ENCODE data around the gene UCK1. TPM values are rescaled to one million over a fixed set of nuclear protein-coding genes. Genes with fewer than 3 reads are reported as not detected.
A peak's percentile ranks its signal among the peaks of the same experiment; 100 is the strongest.

UCK1 gene
- total and polyA plus RNA-seq, 2 of the 13 experiments (the other 11 are each of a cell fraction or from before 2014, with no cell fraction given) = 11.0 to 24.1 TPM

DNA sequence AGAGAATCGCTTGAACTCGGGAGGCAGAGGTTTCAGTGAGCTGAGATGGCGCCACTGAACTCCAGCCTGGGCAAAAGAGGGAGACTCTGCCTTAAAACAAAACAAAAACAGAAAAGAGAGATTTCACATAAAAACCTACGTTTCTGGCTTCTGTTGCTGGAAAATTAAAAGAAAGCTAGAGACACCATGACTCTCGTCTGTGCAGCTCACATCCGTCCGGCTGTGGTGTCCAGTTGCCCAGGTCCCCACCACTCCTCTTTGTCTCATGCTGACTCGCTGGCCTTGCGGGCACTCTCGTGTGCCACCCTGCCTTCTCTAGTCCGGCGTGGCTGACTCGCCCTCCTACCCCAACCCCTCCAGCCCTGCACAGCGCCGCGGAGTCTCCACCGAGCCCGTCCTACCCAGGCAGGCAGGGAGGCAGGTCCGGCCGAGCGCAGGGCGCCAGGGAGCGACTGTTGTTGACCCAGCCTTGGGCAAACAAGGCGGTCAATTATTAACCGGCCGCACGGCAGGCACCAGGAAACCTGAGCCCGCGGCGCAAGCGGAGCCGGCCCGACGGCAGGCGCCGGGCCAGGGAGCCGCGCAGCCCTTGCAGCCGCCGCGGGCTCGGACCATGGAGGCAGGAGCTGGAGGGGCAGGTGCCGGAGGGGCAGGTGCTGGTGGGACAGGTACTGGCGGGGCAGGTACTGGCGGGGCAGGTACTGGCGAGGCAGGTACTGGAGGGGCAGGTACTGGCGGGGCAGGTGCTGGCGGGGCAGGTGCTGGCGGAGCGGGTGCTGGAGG, 14.1 kb upstream of the UCK1 start, which contains the start of gene PRRT1B (continued):
- TF ChIP-seq, protein P1, sequence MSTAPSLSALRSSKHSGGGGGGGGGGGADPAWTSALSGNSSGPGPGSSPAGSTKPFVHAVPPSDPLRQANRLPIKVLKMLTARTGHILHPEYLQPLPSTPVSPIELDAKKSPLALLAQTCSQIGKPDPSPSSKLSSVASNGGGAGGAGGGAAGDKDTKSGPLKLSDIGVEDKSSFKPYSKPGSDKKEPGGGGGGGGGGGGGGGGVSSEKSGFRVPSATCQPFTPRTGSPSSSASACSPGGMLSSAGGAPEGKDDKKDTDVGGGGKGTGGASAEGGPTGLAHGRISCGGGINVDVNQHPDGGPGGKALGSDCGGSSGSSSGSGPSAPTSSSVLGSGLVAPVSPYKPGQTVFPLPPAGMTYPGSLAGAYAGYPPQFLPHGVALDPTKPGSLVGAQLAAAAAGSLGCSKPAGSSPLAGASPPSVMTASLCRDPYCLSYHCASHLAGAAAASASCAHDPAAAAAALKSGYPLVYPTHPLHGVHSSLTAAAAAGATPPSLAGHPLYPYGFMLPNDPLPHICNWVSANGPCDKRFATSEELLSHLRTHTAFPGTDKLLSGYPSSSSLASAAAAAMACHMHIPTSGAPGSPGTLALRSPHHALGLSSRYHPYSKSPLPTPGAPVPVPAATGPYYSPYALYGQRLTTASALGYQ (CRISPR knock-in tag; IDR thresholded peaks at IDR 0.05) = peak; percentile 94
- peak; percentile 43; the same call in 1 of the 2 replicates for TF ChIP-seq TBX2 (CRISPR knock-in tag; IDR thresholded peaks at IDR 0.05; ENCODE audit: borderline replicate concordance)
- TF ChIP-seq SNAPC2 (CRISPR knock-in tag; IDR thresholded peaks at IDR 0.05) = peak; percentile 42; the same call in 1 of the 2 replicates
- no peak for TF ChIP-seq ZBTB42 (CRISPR knock-in tag; IDR thresholded peaks at IDR 0.05)
- peak; percentile 89 for TF ChIP-seq ZNF556 (CRISPR knock-in tag; IDR thresholded peaks at IDR 0.05; ENCODE audit: borderline replicate concordance)
- TF ChIP-seq CAMTA2 (CRISPR knock-in tag; IDR thresholded peaks at IDR 0.05; ENCODE audit: borderline replicate concordance) = no peak
- no peak for TF ChIP-seq IKZF1 (IDR thresholded peaks at IDR 0.05)
- TF ChIP-seq, protein P2, sequence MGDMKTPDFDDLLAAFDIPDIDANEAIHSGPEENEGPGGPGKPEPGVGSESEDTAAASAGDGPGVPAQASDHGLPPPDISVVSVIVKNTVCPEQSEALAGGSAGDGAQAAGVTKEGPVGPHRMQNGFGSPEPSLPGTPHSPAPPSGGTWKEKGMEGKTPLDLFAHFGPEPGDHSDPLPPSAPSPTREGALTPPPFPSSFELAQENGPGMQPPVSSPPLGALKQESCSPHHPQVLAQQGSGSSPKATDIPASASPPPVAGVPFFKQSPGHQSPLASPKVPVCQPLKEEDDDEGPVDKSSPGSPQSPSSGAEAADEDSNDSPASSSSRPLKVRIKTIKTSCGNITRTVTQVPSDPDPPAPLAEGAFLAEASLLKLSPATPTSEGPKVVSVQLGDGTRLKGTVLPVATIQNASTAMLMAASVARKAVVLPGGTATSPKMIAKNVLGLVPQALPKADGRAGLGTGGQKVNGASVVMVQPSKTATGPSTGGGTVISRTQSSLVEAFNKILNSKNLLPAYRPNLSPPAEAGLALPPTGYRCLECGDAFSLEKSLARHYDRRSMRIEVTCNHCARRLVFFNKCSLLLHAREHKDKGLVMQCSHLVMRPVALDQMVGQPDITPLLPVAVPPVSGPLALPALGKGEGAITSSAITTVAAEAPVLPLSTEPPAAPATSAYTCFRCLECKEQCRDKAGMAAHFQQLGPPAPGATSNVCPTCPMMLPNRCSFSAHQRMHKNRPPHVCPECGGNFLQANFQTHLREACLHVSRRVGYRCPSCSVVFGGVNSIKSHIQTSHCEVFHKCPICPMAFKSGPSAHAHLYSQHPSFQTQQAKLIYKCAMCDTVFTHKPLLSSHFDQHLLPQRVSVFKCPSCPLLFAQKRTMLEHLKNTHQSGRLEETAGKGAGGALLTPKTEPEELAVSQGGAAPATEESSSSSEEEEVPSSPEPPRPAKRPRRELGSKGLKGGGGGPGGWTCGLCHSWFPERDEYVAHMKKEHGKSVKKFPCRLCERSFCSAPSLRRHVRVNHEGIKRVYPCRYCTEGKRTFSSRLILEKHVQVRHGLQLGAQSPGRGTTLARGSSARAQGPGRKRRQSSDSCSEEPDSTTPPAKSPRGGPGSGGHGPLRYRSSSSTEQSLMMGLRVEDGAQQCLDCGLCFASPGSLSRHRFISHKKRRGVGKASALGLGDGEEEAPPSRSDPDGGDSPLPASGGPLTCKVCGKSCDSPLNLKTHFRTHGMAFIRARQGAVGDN (CRISPR knock-in tag; IDR thresholded peaks at IDR 0.05) = peak; percentile 81
- no peak for TF ChIP-seq ATAD3A (CRISPR knock-in tag; IDR thresholded peaks at IDR 0.05)
- TF ChIP-seq ZNF547 (CRISPR knock-in tag; IDR thresholded peaks at IDR 0.05) = no peak
- TF ChIP-seq ADNP (CRISPR knock-in tag; IDR thresholded peaks at IDR 0.05) = no peak
- TF ChIP-seq ZMYM3 (CRISPR knock-in tag; IDR thresholded peaks at IDR 0.05) = no peak; the same call in 1 of the 2 replicates
- TF ChIP-seq, protein P3, sequence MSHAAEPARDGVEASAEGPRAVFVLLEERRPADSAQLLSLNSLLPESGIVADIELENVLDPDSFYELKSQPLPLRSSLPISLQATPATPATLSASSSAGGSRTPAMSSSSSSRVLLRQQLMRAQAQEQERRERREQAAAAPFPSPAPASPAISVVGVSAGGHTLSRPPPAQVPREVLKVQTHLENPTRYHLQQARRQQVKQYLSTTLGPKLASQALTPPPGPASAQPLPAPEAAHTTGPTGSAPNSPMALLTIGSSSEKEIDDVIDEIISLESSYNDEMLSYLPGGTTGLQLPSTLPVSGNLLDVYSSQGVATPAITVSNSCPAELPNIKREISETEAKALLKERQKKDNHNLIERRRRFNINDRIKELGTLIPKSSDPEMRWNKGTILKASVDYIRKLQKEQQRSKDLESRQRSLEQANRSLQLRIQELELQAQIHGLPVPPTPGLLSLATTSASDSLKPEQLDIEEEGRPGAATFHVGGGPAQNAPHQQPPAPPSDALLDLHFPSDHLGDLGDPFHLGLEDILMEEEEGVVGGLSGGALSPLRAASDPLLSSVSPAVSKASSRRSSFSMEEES (CRISPR knock-in tag; IDR thresholded peaks at IDR 0.05) = no peak
- TF ChIP-seq, protein P4, sequence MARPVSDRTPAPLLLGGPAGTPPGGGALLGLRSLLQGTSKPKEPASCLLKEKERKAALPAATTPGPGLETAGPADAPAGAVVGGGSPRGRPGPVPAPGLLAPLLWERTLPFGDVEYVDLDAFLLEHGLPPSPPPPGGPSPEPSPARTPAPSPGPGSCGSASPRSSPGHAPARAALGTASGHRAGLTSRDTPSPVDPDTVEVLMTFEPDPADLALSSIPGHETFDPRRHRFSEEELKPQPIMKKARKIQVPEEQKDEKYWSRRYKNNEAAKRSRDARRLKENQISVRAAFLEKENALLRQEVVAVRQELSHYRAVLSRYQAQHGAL (CRISPR knock-in tag; IDR thresholded peaks at IDR 0.05; ENCODE audit: not compliant biosample characterization) = no peak
- 0 out of 2 replicates have a peak, but pooled peaks have one; percentile 9 for TF ChIP-seq ZNF703 (CRISPR knock-in tag; IDR thresholded peaks at IDR 0.05; ENCODE audit: borderline replicate concordance)
- no peak for TF ChIP-seq ZNF256 (CRISPR knock-in tag; conservative IDR thresholded peaks at IDR 0.05)
- TF ChIP-seq, protein P5, sequence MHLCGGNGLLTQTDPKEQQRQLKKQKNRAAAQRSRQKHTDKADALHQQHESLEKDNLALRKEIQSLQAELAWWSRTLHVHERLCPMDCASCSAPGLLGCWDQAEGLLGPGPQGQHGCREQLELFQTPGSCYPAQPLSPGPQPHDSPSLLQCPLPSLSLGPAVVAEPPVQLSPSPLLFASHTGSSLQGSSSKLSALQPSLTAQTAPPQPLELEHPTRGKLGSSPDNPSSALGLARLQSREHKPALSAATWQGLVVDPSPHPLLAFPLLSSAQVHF (CRISPR knock-in tag; IDR thresholded peaks at IDR 0.05) = no peak
- peak; percentile 80 for TF ChIP-seq DPF2 (CRISPR knock-in tag; IDR thresholded peaks at IDR 0.05; ENCODE audit: borderline replicate concordance, low read depth)
- TF ChIP-seq AGO1 (IDR thresholded peaks at IDR 0.05; ENCODE audit: low read depth, low read length, poor library complexity, severe bottlenecking) = no peak
- no peak for TF ChIP-seq DR1 (CRISPR knock-in tag; IDR thresholded peaks at IDR 0.05)

Measured in HepG2 (cell line).